CD4-positive, alpha-beta T cell treated with Interleukin-1 beta for 1 hour (primary cell): Measurements from ENCODE around the gene DOCK11.

ENCODE experiments used
- DNase-seq, 2 donors: peaks; one replicate each; pipeline ENCODE4 v3.0.0-alpha.2; 2020 to 2022

The DOCK11 gene

DNA sequence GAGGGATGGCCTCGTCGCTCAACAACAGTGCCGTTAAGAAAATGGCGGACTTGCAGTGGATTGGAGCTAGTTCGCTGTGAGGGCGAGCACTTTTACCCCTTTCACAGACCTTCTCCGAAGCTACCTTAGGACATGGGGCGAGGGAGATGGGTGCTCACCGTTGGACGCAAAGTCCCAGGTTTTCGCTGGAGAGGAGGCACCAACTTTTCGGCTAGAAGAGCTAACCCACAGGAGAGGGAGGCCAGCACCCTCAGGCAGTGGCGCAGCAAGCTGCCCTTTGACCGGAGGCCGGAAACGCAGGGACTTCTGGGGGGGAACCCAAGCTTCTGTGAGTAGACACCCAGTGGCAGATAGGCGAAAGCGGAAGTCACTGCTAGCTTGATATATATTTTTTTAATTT lies 138.7 kb downstream of the DOCK11 start:
- no peak for DNase-seq

DNA sequence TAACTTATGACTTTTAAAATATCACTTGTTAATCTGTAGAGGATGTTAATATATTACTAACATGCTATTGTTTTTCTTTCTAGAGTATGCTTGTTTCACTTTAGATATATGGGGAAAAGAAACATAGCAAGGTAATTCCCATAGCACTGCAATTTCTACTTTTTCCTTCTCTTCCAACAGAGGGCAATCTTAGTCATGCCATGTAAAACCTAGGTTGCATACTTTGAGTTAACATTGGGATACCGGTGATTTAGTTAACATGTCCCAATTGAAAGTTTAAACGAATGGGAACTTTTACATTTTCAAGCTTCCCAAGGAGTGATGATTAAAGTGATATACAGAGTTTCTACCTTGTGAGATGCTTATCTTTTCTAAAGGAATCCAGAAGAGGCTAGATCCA lies 142.4 kb downstream of the DOCK11 start:
- no peak for DNase-seq

DNA sequence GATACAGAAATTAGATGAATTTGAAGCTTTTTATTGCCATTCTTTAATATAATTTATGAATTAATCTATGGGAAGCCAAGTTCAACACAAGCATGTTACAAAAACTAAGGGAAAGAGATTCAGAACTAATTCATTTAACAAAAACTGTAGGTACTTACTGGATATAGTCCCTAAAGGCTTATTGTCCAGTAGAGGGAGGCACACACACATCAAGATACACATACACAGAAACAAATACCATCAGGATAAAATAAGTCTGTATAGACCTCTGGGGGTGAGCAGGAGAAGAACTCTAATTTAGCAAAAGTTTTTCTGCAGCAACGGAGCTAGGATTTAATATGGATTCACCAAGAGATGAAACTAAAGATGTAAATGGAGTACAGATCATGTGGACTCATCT lies 148.8 kb downstream of the DOCK11 start:
- DNase-seq: no peak

DNA sequence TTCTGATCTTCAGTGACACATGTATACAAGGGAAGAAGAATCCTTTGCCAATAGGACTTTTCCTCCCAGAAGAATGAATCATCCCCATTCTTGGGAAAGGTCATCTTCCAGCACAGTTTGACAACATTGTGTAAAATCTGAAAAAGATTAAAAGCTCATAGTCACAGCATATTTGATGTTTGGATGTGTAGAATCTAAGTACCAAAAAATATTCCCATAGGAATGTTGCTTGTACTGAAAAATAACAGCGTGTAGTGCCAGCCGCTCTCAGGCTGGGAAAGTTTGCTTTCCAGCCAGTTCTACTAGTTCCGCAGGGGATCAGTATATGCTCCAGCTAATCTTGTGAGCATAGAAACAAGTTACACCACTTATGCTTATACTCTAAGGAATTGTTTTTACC lies 157.1 kb downstream of the DOCK11 start:
- DNase-seq: no peak

DNA sequence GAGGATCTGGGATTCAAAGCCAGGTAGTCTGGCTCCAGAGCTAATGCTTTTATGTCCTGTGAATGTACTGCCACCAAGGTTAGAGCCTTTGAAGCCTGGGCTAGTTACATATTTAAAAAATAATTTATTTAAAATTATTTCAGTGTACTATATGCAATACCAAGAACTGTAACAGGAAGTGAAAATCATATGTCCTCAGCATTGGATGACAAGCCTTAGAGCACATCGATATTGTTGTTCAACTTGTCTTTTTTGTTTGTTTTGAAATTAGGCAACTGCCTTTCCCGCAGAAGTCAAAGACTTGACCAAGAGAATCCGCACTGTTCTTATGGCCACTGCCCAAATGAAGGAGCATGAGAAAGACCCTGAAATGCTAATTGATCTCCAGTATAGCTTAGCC lies 158.7 kb downstream of the DOCK11 start:
- no peak for DNase-seq

DNA sequence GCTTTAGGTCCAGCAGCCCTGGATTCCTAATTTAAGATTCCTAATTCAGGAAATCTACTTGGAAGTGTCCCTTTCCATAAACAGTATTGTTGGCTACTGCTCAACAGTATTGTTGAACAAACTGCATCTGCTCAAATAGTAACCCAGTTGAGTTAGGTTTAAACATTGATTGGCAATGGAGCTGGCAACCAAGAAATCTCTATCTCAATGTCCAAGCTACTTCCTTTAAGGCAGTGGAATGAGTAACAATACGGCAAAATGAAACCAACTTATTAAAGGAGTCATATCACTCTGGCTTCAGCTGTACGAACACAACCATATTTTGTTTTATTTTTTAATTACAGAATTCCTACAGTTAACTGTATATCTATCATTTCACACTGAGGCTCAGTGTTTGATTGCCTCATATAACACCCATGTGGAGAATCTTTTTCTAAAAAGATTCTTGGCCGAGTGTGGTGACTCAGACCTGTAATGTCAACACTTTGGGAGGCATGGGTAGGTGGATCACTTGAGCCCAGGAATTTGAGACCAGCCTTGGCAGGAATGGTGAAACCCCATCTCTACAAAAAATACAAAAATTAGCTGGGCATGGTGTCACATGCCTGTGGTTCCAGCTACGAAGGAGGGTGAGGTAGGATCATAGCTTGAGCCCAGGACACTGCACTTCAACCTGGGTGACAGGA lies 160.1 kb downstream of the DOCK11 start:
- DNase-seq: no peak

DNA sequence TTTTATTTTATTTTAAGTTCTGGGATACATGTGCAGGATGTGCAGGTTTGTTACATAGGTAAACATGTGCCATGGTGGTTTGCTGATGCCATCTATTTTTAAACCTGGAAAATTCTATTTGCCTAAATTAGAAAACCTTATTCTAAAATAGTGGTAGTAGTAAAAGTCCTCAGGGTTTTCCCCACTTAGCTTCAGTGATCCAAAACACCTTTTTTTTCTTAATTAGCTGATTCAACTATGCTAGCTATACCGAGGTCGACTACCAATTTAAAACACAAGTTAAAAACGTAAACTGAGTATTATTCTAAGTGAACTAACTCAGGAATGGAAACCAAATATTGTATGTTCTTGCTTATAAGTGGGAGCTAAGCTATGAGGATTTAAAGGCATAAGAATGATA lies 161.8 kb downstream of the DOCK11 start:
- DNase-seq: no peak

DNA sequence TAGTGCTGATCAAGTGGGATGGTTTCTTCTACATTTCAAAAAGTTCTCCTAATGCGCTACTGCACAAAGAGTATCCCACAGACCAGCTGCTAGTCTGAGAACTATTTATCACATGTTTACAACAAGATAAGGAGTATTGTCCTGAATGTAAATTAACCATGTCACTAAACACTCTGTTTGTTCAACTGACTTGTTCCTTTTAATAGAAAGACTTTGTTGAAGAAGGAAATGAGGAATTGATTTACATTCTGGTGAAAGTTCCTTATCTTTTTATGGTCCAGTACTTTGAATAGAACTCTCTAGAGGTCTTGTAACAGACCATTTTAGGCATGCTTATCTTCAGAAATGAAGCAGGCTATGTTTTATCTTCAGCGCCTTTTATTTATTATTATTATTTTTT lies 164.5 kb downstream of the DOCK11 start:
- DNase-seq: no peak

DNA sequence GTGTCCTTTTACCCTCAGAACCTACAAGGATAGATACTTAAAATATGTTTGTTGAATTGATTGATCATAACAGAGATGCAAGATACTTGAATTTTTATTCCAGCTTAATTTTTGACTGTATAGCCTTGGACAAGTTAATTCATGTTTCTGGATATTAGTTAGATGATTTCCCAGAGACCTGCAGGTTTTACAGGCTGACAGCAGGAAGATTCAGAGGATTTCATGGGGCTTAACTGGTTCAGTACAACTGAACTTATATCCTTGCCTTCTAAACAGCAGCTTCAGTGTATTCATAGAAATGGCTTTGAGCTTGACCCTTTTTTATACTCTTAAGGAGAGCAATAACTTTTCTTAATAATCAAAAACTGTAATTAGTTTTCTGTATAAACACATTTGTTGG lies 169.6 kb downstream of the DOCK11 start:
- no peak for DNase-seq

DNA sequence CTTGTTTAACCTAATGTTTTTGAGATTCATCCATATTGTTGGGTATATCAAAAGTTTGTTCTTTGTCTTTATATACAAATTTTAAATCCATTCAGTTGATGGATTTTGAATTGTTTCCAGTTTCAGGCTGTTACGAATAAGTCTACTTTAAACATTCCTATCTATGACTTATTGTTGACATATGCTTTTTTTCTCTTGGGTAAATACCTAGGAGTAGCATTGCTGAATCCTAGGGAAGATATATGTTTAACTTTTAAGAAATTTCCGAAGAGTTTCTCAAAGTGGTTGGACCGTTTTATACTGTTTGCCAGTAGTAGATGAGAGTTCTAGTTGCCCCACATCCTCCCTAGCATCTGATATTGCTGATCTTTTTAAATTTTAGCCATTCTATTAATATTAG lies 170.9 kb downstream of the DOCK11 start:
- no peak for DNase-seq

DNA sequence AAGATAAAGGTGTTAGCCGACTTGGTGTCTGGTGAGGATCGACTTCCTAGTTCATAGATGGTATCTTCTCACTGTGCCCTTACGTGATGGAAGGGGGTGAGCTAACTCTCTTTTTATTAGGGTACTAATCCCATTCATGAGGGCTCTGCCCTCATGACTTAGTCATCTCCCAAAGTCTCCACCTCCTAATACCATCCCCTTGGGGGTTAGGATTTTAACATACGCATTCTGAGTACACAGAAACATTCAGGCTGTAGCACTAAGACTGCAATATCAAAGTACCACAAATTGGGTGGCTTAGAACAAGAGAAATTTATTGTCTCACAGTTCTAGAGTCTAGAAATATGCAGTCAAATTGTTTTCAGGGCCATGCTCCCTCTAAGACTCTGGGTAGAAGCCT lies 173.8 kb downstream of the DOCK11 start:
- DNase-seq: no peak

DNA sequence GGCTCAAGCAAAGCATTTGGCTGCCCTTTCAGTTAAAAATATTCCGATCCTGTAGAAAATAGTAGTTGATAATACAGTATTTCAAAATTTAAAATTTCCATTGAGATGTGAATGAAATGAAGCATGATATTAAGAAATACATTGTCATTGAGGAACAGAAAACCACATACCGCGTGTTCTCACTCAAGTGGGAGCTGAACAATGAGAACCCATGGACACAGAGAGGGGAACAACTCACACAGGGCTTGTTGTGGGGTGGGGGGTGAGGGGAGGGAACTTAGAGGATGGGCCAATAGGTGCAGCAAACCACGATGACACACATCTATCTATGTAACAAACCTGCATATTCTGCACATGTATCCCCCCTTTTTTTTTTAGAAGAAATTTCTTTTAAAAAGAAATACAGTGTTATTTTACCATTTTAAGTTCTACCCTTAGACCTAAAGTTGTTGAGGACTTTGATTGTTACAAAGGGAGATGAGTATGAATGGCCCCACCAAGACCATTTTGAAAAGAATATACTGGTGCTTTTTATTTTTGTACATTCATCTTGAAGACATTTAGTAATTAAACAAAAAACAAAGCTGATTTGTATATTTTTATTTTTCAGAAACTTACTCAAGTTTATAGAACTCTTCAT lies 179.8 kb downstream of the DOCK11 start:
- no peak for DNase-seq

DNA sequence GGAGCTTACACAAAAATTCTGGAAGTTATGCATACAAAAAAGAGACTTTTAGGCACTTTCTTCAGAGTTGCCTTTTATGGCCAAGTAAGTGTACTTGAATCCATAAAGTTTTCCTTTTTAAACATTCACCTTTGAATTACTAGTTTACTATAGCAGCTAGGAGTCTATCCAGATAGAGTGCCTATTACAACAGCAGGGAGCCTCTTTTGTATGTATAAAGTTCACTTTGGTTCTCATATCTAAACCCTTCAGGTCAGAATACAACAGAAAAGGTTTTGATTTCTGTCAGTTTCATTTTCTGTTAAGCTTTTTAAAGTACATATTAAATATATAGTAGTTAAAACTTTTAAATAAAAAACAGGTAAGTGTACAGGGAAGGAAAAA lies 180.3 kb downstream of the DOCK11 start:
- no peak for DNase-seq

DNA sequence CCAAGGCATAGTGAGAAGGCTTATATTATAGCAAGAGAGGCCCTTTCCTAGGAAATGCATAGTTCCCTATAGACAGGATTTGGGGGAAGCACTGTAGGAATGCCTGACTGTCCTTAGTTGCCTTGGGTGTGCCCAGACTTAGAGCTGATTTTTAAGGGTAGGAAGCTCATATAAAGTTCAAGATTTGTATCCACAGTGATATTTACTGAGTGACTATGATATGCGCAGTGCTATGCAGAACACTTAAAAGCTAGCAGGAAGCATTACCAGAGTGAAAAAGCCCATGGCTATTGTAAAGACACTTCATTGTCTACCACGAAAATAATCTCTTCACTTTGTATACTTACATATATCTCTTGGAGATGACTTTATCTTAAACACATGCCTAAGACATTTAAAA lies 181.7 kb downstream of the DOCK11 start:
- no peak for DNase-seq

DNA sequence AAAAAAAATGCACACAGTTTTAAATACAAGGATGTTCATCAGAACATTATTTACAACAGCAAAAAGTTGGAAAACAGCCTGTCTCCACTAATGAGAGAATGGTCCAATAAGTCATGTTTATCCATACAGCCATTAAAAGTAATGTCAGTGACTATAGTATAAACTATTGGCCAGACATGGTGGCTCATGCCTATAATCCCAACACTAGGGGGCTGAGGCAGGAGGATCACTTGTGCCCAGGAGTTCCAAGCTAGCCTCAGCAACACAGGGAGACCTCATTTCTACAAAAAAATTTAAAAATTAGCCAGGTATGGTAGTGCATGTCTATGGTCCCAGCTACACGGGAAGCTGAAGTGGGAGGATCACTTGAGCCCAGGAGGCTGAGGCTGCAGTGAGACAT lies 183.7 kb downstream of the DOCK11 start:
- DNase-seq: no peak

DNA sequence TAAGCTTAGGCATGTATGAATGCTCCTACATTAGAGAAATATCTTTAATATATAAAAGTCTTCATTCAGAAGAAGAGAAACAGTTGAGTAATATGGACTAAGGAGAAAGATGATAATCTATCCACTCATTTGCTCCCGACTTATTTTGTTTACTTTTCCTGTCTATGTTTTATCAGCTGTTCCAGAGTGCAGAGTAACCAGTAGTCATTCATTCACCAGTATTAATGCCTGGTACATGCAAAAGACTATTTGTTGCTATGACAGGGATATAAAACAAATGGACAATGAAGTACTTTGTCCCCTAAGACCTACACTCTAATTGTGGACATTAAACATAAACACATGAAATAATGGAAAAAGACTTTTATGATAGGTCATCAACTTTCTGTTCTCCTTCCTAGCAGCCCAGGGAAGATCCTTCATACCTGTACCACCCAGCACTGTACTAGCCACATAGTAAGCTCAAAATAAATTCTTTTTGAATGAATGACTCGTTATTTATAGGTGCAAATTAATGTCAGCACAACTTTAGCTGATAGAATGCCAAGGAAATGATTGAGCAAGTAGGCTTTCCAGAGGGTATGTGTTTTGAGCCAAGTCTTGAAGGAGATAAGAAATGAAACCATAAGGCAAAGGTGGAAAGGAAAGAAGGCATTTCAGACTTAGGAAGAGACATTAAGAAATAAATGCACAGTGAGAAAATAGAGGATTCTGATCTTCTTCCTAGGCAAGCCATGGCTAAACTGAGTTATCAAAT lies 186.8 kb downstream of the DOCK11 start:
- DNase-seq: no peak

DNA sequence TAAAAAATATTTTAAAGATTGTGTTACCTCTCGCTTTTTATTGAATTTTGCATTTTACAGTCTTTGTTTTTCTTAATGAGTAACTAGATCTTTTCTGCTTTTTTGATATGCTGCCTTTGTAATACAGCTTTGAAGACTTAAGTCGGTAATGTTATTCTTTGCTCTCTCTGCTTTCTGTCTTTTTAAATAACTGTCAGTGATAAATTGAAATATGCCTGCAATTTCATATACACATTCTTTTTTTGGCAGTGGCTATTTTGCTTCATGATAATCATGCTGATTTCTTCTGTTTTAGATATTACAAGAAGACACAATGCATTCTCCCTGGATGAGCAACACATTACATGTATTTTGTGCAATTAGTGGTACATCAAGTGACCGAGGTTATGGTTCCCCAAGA lies 189.8 kb downstream of the DOCK11 start:
- DNase-seq: no peak

DNA sequence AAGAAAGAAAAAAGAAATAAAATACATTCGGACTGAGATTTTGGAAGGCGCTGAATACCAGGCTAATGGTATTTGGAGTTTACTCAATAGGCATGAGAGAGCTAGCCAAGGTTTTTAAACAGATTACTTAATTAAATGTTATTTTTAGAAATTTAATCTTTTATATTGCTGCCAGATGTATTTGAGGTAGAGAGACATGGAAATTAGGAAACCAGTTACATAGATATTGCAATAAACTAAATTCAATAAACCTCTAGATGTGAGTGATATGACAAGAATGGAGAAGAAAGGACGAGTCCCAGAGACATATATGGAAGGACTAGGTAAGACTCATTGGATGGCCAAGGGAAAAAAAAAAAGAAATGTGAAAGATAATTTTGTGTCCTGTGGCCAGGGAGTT lies 193.3 kb downstream of the DOCK11 start:
- no peak for DNase-seq

DNA sequence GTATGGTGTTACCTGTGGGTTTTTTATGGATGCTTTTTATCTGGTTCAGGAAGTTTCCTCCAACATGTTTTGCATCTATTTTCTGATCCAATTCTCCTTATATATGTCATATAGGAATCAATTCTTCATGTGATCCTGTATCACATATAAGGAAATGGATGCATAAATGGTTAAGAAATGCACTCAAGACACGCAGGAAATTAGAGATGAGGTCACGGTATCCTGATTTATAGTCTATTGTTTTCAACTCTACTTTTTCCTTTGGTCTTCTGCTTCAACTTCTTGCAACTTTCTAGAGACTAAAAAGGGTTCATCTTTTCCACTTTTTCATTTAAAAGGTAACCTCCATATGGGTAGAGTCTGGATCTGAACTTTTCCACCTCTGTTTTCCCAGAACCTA lies 198.2 kb downstream of the DOCK11 start:
- no peak for DNase-seq

DNA sequence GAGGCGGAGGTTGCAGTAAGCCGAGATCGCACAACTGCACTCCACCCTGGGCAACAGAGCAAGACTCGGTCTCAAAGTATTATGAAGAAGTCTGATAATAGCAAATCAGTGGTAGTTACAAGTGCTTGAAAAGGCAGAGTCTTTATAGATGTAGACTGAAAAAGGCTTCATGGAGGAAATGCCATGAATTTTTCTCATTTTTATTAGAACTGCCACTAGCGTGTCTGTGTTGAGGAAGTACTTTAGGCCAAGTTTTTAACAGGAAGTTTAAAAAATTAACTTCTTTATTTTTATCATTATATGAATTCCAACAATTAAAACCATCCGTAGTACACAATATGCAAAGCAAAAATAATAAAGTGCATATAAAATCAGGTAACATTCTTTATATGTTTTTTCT lies 199.0 kb downstream of the DOCK11 start:
- no peak for DNase-seq

DNA sequence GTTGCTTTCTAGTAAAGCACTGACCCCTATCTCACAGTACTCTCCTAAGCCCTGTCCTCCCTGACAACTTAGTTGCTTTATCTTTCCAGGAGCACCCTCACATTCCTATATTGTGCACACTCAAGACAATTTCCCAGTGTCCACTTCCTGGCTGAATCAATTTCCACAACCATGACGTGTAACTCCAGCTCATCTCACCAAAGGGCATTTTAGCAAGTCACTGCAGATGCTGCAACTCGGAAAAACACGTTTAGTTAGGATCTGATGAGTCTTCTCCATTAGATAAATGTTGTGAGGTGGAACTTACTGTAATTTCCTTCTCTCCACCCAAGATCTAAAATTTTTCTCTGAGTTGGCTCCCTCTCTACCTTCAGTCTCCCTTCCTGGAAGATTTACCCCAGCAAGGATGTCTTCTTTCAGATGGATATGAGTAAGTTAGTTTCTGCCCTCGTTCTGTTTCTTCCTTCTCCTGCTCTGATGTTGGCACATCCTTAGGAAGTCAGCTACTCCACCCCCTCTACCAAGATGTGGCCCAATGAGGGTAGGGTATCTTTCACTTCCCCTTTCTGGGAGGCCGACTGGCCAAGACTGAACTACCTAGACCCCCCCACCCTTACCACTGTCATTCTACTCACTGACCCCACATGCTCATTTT lies 203.0 kb downstream of the DOCK11 start:
- DNase-seq: peak in 1 of 2 donors; percentile 49

DNA sequence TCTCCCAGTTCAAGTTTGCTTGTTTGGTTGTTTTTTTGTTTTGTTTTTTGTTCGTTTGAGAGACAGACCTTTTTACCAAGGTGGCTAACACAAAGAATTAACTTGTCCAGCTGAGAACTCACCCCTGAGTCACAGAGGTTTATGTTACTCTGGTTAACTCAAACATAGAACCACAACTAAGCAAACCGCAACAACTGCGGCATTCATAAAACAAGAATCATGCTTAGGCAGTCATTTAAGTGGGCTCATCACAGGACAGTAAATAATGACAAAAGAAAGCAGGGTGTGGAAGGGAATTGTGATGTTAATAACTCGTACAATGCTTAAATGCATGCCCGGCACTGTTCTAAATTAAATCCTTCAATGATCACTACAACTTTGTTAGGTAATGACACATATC lies 207.1 kb downstream of the DOCK11 start:
- no peak for DNase-seq

DNA sequence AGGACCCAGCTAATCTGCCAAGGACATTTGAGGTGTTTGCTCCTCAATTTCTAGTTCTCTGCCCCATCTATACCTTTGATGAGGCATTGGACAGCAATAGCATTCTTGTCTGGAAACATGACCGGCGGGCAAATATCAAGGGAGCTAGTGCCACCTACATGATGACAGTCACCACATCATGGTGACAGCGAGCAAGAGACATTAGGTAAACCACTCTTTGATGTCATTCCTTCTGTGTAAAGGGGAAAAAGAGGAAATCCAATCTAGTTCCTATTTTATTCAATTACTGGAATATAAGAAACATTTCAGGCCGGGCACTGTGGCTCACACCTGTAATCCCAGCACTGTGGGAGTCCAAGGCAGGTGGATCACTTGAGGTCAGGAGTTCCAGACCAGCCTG lies 211.1 kb downstream of the DOCK11 start:
- DNase-seq: no peak

DNA sequence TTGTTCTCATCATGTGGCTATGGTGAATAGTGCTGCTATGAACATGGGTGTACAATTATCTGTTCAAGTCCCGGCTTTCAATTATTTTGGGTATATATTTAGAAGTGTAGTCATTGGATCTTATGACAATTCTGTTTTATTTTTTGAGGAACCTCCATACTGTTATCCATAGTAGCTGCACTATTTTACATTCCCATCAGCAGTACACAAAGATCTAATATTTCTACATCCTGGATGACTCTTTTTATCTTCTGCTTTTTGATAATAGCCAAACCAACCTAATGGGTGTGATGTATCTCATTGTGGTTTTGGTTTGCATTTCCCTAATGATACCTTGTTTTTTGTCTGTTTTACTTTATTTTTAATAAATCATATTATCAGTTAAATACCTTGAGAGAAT lies 218.9 kb downstream of the DOCK11 start:
- no peak for DNase-seq
